ENCODE measurements around the gene GNB3. TPM values are rescaled to one million over a fixed set of nuclear protein-coding genes. Genes with fewer than 3 reads are reported as not detected.

GNB3 gene
- total RNA-seq, 1 donor from 2014 or later, result 22.2 TPM

DNA sequence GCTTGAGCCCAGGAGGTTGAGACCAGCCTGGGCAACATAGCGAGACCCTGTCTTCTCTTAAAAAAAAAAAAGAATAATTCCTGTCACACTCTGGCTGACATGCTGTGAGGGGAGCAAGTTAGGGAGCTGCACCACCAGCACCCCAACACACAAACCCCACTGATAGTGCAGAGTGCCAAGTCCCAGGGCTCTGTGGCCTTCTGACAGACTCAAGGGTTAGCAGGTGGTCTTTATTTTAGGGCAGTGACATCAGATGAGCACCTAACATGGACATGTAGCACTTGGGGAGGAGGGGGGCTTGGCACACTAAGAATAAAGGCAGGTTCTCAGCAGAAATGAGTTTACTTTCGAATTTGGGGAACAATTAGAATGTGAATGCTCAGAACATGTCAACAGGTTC is 18.1 kb downstream of the GNB3 start:
- no peak overlapping the region for H3K4me3 Mint-ChIP-seq
- peaks cover 5% of the 10 kb centered on the region for H3K4me1 Mint-ChIP-seq
- H3K36me3 Mint-ChIP-seq (ENCODE audit: low read depth), result peaks cover 22% of the 10 kb centered on the region
- DNase-seq (ENCODE audit: low read depth, low spot score), result no peak
- H3K9me3 Mint-ChIP-seq, result no peaks in the 10 kb centered on the region
- H3K27ac Mint-ChIP-seq (ENCODE audit: unreplicated experiment), result no peak overlapping the region
- H3K27me3 Mint-ChIP-seq (ENCODE audit: low read depth), result no peaks in the 10 kb centered on the region
- TF ChIP-seq, protein P1, sequence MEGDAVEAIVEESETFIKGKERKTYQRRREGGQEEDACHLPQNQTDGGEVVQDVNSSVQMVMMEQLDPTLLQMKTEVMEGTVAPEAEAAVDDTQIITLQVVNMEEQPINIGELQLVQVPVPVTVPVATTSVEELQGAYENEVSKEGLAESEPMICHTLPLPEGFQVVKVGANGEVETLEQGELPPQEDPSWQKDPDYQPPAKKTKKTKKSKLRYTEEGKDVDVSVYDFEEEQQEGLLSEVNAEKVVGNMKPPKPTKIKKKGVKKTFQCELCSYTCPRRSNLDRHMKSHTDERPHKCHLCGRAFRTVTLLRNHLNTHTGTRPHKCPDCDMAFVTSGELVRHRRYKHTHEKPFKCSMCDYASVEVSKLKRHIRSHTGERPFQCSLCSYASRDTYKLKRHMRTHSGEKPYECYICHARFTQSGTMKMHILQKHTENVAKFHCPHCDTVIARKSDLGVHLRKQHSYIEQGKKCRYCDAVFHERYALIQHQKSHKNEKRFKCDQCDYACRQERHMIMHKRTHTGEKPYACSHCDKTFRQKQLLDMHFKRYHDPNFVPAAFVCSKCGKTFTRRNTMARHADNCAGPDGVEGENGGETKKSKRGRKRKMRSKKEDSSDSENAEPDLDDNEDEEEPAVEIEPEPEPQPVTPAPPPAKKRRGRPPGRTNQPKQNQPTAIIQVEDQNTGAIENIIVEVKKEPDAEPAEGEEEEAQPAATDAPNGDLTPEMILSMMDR (conservative IDR thresholded peaks at IDR 0.05), result no peak

DNA sequence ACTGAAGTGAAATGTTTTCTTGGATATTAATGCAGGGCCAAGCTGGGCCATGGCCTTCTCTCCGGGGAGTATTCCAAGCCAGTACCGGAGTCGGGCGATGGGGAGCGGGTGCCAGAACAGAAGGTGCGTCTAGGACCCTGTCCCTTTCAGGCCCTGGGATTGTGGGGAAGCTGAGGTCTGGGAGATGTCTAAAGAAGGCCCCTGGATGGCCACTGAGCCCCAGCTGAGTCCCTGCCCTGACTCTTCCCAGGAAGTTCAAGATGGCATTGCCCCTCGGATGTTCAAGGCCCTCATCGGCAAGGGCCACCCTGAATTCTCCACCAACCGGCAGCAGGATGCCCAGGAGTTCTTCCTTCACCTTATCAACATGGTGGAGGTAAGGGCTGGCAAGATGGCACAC is 19.4 kb downstream of the GNB3 start:
- Mint-ChIP-seq H3K4me1 (no peaks in the 10 kb centered on the region), H3K9me3 (no peaks in the 10 kb centered on the region), H3K36me3 (ENCODE audit: low read depth) (peaks cover 28% of the 10 kb centered on the region), H3K4me3 (peak overlapping the region; percentile 56), H3K27me3 (ENCODE audit: low read depth) (no peaks in the 10 kb centered on the region), H3K27ac (ENCODE audit: unreplicated experiment) (no peak overlapping the region)
- DNase-seq (ENCODE audit: low read depth, low spot score), result no peak
- TF ChIP-seq, protein P1 (conservative IDR thresholded peaks at IDR 0.05), result no peak

DNA sequence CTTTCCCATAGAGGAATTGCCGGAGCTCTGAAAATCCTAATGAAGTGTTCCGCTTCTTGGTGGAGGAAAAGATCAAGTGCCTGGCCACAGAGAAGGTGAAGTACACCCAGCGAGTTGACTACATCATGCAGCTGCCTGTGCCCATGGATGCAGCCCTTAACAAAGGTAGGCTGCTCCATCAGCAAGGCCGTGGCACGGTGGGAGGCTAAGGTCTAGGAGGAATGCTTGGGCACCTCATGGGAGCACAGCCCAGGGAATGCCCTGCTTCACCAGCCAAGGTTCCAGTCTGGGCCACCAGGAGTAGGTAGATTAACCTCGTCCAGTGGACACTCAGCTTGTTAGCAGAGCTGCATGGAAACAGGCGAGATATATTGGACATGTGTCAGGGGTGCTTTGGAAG is 20.2 kb downstream of the GNB3 start:
- TF ChIP-seq, protein P1 (conservative IDR thresholded peaks at IDR 0.05), result no peak
- H3K36me3 Mint-ChIP-seq (ENCODE audit: low read depth), result peaks cover 31% of the 10 kb centered on the region
- peak overlapping the region; percentile 32 for H3K4me3 Mint-ChIP-seq
- no peaks in the 10 kb centered on the region for H3K4me1 Mint-ChIP-seq
- H3K27me3 Mint-ChIP-seq (ENCODE audit: low read depth), result no peaks in the 10 kb centered on the region
- H3K27ac Mint-ChIP-seq (ENCODE audit: unreplicated experiment), result peak overlapping the region; percentile 48
- DNase-seq (ENCODE audit: low read depth, low spot score), result no peak
- no peaks in the 10 kb centered on the region for H3K9me3 Mint-ChIP-seq

GRCh38 chr12:6861391-6861790 is 20.7 kb downstream of the GNB3 start:
- DNase-seq (ENCODE audit: low read depth, low spot score), result no peak
- no peak overlapping the region for H3K4me3 Mint-ChIP-seq
- TF ChIP-seq, protein P1 (conservative IDR thresholded peaks at IDR 0.05), result no peak
- H3K27me3 Mint-ChIP-seq (ENCODE audit: low read depth), result no peaks in the 10 kb centered on the region
- H3K36me3 Mint-ChIP-seq (ENCODE audit: low read depth), result peaks cover 31% of the 10 kb centered on the region
- no peak overlapping the region for H3K27ac Mint-ChIP-seq (ENCODE audit: unreplicated experiment)
- peaks cover under 1% of the 10 kb centered on the region for H3K4me1 Mint-ChIP-seq
- H3K9me3 Mint-ChIP-seq, result no peaks in the 10 kb centered on the region

DNA sequence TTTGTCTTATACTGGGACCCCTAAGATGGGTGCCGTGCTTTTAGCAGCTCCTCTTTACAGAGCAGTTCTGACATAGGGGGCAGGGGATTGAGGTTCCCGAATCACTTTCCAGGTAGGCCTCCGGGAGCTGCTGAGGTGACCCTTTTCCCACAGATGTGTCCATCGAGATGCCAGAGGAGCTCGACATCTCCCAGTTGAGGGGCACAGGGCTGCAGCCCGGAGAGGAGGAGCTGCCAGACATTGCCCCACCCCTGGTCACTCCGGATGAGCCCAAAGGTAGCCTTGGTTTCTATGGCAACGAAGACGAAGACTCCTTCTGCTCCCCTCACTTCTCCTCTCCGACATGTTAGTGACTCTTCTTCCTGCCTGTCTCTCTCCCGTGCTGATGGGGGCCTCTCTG is 22.3 kb downstream of the GNB3 start:
- Mint-ChIP-seq H3K4me1 (peaks cover 11% of the 10 kb centered on the region), H3K4me3 (no peak overlapping the region), H3K27me3 (ENCODE audit: low read depth) (no peaks in the 10 kb centered on the region), H3K36me3 (ENCODE audit: low read depth) (peaks cover 28% of the 10 kb centered on the region), H3K27ac (ENCODE audit: unreplicated experiment) (no peak overlapping the region), H3K9me3 (no peaks in the 10 kb centered on the region)
- no peak for DNase-seq (ENCODE audit: low read depth, low spot score)
- TF ChIP-seq, protein P1 (conservative IDR thresholded peaks at IDR 0.05), result no peak
